Peyer's patch (tissue), 4 donors: ENCODE measurements around the gene TNRC6B.

Experiments
- CTCF ChIP-seq, 6 experiments: fragments of 450-650 bp in 4 of 6; fragments of 200-600 bp in 2 of 6; sonication (generic) in 1 of 6; IDR thresholded peaks; one replicate each; pipeline ENCODE4 v1.5.1; 2017 to 2019; ENCODE audit warnings: antibody characterized with exemption in 6 of 6, mild to moderate bottlenecking in 3 of 6, moderate library complexity in 1 of 6
- POLR2A ChIP-seq, 2 donors: fragments of 450-650 bp; IDR thresholded peaks; one replicate each; pipeline ENCODE4 v1.5.1; 2017; ENCODE audit warnings: antibody characterized with exemption in 2 of 2, mild to moderate bottlenecking in 2 of 2, moderate library complexity in 2 of 2

- no peak for TF ChIP-seq CTCF (IDR thresholded peaks at IDR 0.05)
- no peak for TF ChIP-seq POLR2A (IDR thresholded peaks at IDR 0.05)
Measured at GRCh38 chr22:40340044-40340443, 162.3 kb downstream of the TNRC6B start.
